G401 (cell line): ENCODE data around the gene OR52B2. TPM values are rescaled to one million over a fixed set of nuclear protein-coding genes. Genes with fewer than 3 reads are reported as not detected.

Experiments
- DNase-seq: peaks from one replicate; pipeline ENCODE4 v3.0.0-alpha.2; 2015; ENCODE audit warnings: low spot score
- in situ Hi-C: cut with HindIII; loops from 2 replicates; pipeline ENCODE4 v1.10.0; 2016; ENCODE audit warnings: low sequenced_read_pairs, mixed read lengths
- total RNA-seq: library from RNA; depleted of rRNA; stranded (reverse); fragments of >200 nt; shearing (Covaris generic); gene quantifications from 2 replicates; pipeline ENCODE4 v1.2.3, GENCODE V29; 2014; rRNA removed

OR52B2 gene
- not detected in 2 replicates for total RNA-seq

DNA sequence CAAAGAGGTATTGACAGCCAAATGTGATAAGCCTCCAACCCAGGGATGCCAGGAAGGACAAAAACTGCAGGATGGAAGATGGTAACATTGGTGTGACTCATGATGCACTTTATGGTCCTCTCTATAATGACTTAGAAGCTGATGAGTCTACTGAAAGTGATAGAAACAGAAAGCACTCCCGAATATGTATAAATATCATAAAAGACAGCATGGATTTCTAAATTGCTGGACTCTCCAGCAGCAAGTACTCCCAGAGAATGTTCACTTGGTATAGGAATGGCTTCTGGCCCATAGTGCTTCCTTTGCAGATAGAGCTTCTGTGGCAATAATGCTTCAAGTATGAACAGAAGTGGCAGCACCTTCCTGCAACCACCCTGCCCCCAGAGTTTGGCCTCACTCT, at the start of gene OR52B2:
Gene OR52B2, minus strand, starts transcription at position 101 of the 400 bp plus-strand sequence. Its CDS starts 0 bp downstream, at position 101.
- DNase-seq, result no peak
- in situ Hi-C loops, result no loop called here

DNA sequence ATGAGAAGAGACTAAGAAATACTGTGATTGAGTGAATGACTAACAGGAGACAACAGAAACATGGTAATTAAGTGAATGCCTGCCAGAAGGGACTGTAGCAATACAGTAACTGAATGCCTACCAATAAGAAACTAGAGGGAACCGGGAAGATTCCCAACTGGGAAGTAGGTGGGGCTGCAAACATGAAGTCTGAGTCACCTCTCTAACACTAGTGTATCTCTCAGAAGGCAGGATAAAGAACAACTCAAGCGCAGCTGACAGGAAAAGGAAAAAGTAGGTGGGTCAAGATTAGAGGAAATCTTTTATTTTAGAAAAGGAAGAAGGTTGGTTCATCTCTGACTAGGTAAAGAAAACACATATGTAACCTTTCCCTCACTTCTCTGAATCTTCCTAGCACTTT, 49.2 kb upstream of the OR52B2 start:
- no peak for DNase-seq
- in situ Hi-C loops, result no loop called here

DNA sequence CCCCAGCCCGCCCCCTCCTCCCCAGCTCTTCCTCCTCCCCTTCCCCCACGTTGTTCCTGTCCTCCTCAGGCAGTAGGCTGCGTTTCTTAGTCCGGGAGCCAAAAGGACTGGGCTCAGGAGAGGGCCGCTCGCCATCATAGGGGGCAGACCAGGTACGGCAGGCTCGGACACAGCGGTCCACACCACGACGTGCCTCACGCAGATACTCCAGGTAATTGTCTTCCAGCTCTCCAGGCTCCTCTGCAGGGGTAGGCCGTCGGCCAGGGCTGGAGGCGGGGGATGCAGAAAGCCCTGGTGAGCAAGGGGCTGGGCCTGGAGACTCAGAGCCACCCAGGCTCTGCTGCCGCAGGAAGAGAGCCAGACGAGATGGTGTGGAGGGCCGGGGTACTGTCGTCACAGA, 47.6 kb upstream of the OR52B2 start:
- DNase-seq, result no peak
- in situ Hi-C loops, result no loop called here

DNA sequence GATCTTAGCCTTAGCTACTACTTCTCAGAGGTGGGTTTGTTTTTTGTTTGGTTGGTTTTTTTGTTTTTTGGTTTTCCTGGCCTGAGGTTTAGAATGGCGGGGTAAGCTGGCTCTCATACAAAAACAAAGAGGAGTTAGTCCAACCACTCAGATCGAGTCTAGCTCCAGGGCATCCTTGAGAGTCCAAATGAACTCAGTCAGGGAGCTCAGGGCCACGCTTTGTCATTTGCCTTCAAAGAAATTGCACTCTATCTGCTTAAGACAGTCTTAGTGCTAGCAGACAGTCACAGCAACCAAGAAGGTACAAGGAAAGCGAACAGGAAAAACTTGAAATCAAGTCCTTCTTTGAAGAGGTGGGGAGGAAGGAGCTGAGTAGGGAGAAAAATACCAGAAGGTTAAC, 46.4 kb upstream of the OR52B2 start:
- no peak for DNase-seq

DNA sequence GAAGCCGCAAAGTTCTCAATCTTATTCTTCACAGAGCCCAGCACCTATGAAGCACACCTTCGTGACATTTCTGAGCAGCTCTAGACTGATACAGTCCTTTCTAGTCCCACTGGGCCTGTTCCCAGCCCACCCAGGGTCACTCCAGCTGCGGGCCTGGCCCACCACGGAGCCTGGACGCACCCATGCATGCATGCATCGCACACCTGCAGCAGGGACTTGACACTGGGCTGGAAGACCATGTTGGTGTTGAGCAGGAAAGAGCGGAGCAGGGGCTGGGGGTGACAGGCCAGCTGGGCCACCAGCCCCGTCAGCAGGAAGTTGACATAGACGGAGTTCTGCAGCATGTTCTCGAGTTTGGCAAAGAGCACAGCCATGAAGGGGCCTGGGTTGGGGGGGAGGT, 44.4 kb upstream of the OR52B2 start:
- in situ Hi-C loops, result no loop called here
- no peak for DNase-seq

More for the DNA sequence above, 46.4 kb upstream of the OR52B2 start:
- in situ Hi-C loops, result no loop called here

DNA sequence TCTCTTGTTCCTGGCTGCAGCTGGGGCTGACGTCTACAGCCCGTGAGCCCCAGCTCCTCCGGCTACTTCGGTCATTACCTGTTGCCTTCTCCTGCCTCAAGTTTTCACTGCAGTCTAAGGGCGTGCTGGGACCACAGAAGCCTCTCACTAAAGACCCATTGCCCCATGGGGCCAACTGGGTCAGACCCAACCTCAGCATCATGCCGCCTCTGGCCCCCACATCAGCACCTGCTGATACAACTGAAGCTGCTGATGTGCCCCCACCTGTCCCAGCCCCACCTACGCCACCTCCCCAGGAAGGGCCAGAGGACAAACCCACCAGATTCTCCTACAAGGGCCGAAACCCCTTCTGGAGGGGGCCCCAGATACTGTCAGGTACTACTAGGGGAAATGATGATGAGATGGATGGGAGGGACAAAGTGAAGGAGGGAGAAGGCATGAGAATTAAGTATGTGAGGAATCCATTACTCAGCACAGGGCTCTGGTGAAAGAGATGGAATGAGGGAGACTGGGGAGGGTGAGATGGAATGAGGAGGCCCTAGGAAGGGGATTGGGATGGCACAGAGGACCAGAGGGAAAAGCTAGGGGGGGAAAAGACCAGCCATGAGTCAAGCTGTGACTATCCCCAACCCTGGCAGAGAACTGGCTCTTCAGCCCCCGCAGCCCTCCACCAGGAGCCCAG, 40.3 kb upstream of the OR52B2 start:
- no peak for DNase-seq
- in situ Hi-C loops, result no loop called here

DNA sequence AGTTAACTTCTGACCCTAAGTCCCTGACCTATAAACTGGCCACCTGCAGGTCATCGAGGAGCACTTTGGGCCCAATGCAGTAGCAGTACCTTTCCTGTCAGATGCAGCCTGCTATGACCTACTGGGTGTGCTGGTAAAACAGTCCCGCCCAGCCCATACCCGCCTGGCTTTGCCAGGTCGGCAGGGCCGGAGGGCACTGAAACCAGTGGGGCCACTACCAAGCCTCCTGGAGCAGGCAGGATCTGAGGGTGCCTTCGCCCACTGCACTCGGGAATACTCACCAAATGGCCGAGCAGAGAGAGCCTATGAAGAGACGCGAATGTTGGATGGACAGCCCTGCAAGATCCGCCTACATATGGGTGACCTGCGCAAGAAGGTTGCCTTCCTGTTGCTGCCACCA, 39.7 kb upstream of the OR52B2 start:
- no peak for DNase-seq
- in situ Hi-C loops, result no loop called here

DNA sequence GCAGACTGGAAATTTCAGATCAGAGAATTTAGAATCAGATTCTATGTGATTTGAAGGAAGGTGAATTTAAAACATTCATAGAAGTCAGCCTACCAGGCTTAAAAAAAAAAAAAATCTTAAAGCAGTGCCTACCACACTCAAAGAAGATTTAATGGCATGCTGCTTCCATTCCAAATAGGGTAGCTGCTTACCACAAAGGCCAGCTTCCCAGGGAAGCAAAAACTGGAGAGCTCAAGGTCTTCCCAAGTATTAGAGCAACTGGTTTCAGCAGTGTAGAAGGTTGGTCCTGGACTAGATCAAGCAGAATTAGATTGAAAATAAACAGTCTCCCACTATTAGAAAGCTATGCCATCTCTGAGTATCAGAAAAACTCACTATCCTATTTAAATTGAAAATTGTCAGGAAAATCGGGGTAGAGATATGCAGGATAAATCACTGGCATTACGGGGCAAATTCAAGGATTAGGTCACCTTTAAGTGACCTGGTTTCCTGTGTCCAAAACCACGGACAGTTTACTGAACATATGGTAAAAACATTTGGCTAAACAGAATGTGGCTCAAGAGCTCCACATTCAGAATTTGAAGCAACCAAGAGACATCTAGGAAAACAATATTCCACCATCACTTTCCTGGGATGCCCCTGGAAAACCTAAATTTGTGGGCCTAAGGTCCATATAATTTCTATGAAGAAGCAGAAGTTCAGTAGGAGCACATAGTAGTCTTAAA, 36.5 kb upstream of the OR52B2 start:
- DNase-seq, result peak; percentile 75
- in situ Hi-C loops, result no loop called here

DNA sequence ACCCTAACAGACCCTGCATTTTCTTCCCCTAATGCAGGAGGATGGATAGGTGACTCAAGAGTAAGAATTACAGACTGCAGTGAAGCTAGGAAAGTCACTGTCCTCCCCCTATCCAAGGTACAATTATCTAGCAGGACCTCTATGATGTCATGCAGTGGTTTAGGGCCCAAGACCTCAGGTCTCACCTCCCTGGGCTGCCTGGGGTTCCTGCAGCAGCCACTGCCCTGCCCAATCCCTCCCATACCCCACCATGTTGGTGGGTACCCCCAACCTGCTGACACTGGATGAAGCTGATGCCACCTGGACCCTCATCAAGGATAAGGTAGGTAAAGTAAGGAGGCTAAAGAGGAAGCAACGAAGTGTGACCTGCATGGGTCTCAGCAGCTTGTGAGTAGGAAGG, 35.2 kb upstream of the OR52B2 start, which contains the start of gene C11orf42:
Gene C11orf42, plus strand, starts transcription at position 192 of the 400 bp plus-strand sequence. Its CDS starts 59 bp downstream, at position 251.
- in situ Hi-C loops, result no loop called here
- no peak for DNase-seq

DNA sequence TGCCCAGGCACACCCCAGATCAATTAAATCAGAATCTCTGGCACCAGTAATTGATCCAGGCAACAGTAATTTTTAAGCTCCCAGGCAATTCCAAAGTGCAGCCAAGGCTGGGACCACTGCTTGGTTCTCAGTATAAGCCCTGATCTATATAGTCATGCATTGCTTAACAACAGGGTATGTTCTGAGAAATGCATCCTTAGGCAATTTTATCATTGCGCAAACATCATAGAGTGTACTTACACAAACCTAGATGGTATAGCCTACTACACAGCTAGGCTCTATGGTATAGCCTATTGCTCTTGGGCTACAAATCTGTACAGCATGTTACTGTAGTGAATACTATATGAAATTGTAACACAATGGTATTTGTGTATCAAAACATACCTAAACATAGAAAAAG, 34.6 kb upstream of the OR52B2 start:
- in situ Hi-C loops, result no loop called here
- no peak for DNase-seq

DNA sequence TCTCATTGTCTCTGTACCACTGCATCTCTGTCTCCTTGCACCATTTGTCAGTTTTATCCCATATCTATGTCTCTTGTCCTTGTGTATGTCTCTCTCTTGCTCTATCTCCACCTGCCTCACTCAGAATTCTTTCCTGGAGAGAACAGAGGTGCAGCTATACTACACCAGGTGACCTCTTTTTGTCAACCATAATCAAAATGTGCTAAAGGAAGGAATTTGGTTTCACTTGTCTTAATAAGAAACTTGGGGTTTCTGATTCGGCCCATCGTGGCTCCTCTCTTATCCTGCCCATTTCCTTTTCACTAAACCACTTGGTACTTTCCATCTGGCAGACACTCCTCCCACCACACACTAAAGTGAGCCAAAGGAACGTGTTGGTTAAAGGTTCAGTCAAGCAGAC, 33.2 kb upstream of the OR52B2 start:
- in situ Hi-C loops, result no loop called here
- no peak for DNase-seq

DNA sequence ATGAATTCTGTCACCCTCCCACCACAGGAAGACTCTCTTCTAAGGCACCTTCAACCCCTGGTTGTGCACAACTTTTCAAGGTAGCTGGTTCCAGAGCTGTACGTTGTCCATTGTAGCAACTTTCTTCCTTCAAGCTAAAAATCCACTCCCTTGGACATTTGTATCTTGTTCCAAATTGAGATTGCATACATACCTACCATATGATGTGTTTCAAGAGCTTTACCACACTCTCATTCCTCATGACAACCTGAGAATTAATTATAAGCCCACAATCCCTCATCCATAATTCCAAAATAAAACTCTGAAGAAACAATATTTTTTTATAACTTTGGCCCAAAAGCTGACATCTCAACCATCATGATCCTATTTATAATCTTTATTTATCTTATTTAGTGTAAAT, 31.9 kb upstream of the OR52B2 start:
- DNase-seq, result no peak
- in situ Hi-C loops, result no loop called here

DNA sequence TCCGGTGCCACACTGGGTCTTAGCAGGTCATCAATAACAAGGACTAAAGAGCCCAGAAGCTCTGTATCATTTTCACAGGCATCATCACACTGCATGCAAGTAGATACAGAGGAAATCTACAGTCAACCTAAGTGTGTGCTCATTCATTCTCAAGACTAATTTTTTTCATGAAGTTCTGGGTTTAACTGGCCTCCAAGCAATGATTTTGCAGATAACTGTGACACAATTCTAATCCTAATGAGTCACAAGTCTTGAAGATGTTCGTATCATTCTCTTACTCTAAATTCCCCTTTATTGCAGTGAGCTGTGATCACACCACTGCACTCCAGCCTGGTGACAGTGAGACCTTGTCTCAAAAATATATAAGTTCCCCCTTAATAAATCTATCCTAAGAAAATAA, 31.4 kb upstream of the OR52B2 start:
- no peak for DNase-seq
- in situ Hi-C loops, result no loop called here

DNA sequence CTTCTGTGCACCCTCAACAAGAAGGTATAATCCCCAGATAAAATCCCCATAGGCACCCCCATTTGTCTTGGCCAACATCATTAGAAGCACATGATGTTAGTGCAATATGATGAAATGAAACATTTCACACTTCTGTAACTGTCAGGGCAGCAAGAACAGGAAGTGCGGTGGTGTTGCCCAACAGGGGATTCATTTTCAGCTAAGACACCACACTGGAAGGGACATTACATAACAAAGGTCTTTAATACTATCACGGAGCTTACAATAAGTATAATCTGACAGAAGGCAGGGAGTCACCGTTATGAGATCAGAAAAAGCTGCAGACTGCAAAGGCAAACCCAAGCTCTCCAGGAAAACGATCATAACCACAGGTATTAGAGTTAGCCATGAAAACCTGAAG, 30.8 kb upstream of the OR52B2 start:
- in situ Hi-C loops, result no loop called here
- no peak for DNase-seq

DNA sequence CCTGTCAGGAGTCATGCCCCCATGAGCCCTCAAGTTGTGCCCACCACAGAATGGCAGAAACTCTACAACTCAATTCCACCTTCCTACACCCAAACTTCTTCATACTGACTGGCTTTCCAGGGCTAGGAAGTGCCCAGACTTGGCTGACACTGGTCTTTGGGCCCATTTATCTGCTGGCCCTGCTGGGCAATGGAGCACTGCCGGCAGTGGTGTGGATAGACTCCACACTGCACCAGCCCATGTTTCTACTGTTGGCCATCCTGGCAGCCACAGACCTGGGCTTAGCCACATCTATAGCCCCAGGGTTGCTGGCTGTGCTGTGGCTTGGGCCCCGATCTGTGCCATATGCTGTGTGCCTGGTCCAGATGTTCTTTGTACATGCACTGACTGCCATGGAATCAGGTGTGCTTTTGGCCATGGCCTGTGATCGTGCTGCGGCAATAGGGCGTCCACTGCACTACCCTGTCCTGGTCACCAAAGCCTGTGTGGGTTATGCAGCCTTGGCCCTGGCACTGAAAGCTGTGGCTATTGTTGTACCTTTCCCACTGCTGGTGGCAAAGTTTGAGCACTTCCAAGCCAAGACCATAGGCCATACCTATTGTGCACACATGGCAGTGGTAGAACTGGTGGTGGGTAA, 29.2 kb upstream of the OR52B2 start, which contains the start of gene OR52W1:
Gene OR52W1, plus strand, starts transcription at position 51 of the 637 bp plus-strand sequence. Its CDS starts 0 bp downstream, at position 51.
- DNase-seq, result no peak
- in situ Hi-C loops, result no loop called here

DNA sequence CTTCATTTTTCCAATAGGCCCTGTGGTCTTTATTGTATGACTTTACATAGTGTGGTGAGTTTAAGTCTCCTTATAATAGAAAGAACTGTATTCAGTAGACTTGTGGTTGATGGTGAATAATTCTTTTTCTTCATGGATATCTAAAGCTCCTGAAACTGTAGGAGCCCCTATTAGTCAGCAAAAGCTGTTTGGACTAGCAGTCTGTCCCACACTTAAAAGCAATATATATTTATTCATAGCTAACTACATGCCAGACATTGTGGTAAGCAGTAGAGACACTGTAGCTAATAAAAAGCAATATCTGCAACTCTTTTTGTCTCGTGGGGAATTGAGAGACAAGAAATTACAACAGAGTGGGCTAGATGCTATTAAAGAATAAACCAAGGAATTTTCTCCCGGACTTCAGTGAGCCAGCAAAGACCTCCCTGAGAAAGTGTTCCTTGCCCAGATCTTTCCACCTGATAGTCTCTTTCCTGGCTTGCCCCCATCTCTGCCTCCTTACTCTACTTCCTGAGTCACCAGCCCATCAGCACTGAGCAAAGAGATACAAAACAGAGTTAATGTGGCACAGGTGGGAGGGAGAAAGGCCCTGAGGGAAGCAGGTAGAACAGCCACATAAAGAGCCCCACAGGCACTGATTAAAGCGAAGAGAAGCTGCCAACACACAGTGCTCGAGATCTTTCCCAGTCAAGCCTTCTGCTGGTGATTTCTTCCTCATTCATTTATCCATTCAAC, 27.5 kb upstream of the OR52B2 start:
- in situ Hi-C loops, result no loop called here
- DNase-seq, result no peak

DNA sequence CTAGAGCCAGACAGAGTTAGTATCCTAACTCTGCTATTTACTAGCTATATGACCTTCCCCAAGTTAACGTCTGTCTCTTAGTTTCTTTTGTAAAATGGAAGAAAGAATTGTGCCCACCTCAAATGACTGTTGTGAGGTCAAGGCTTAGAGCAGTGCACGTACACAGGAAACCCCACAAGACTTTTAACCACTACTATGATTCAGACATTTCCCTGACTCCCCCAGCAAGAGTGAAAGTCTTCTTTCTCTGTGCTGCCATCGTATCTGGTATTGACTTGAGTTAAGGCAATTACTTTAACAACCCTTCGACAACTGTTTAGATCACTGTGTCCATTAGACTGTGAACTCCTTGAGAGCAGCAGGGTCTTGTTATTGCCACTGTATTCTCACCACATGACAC, 26.3 kb upstream of the OR52B2 start:
- no peak for DNase-seq
- in situ Hi-C loops, result no loop called here

DNA sequence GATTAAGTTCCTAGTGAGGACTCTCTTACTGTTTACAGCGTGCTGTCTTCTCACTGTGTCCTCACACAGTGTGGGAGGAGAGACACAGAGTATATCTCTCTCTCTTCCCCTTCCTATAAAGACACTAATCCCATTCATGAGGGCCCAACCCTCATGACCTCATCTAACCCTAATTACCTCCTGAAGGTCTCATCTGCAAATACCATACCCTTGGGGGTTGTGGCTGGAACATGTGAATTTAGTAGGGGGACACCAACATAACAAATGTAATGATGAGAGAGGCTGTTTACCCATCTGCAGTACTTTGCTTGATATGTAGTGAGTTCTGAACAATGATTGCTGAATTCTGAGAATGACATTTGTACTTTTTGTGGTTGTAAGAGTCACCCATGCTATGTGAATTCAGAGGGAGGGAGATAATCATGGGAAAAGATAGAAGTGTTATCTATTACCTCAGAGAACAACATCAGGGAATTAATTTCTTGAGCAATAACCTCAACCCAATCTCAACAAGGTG, 24.0 kb upstream of the OR52B2 start:
- no peak for DNase-seq
- in situ Hi-C loops, result no loop called here

DNA sequence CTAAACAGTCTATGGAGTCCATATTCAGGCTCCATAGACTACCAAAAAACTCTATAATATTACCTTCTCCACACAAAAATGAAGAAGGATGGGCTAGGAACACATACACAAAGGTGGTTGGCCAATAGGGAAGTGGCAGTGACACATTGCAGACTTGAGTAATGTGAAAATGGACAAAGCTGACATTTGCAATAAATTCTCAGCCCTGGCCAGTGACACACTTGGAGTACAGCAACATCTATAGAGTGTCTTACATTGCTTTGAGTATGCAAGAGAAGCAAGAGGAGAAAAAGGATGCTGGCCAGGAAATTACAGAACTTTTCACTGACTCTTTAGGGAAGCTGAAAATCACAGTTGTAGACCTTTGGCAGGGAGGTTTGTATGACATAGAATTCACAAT, 21.6 kb upstream of the OR52B2 start:
- DNase-seq, result no peak
- in situ Hi-C loops, result no loop called here
